Left ventricle myocardium inferior (tissue), 1 donor: ENCODE measurements around the gene ZIC5. TPM values are rescaled to one million over a fixed set of nuclear protein-coding genes. Genes with fewer than 3 reads are reported as not detected.

Experiments
- DNase-seq: peaks from one replicate; pipeline ENCODE4 v3.0.0-alpha.2; 2020
- H3K27ac ChIP-seq: fragments of 200-600 bp; replicated peaks from 2 replicates; pipeline ENCODE4 v1.8.0; 2021
- H3K27me3 ChIP-seq: fragments of 200-600 bp; 2 replicates; pipeline ENCODE4 v1.8.0; 2021; ENCODE audit warnings: low read depth
- H3K36me3 ChIP-seq: fragments of 200-600 bp; 2 replicates; pipeline ENCODE4 v1.8.0; 2021
- H3K4me1 ChIP-seq: fragments of 200-600 bp; 2 replicates; pipeline ENCODE4 v1.8.0; 2021
- H3K4me3 ChIP-seq: fragments of 200-600 bp; 2 replicates; pipeline ENCODE4 v1.8.0; 2021; ENCODE audit warnings: mild to moderate bottlenecking, moderate library complexity
- H3K9me3 ChIP-seq: fragments of 200-600 bp; replicated peaks from 2 replicates; pipeline ENCODE4 v1.8.0; 2021
- intact Hi-C: fragments of 100-400 bp; cut with micrococcal nuclease; formaldehyde crosslinking; loops from one replicate; pipeline ENCODE4 v1.11.0; 2022
- long read RNA-seq: library from polyadenylated mRNA; unstranded; transcript quantifications from one replicate; pipeline ENCODE4 v2.0.0, GENCODE V29; 2021
- total RNA-seq: library from RNA; stranded (reverse); fragmentation: NEBNext Ultra II Directional; extraction: Animal tissue kit (Norgen Biotek cat#: 25700); gene quantifications from one replicate; pipeline ENCODE4 v1.2.1, GENCODE V29; 2021
- TF ChIP-seq, protein P1 (sequence below): fragments of 200-600 bp; IDR thresholded peaks from 2 replicates; pipeline ENCODE4 v1.8.0; 2021; ENCODE audit warnings: antibody characterized with exemption, mild to moderate bottlenecking, borderline replicate concordance
- donor health status: DM: no; HTN: yes; CAD: no; lungs with severe emphysema.

The ZIC5 gene
- not detected for total RNA-seq
- long read RNA-seq = 0 reads

DNA sequence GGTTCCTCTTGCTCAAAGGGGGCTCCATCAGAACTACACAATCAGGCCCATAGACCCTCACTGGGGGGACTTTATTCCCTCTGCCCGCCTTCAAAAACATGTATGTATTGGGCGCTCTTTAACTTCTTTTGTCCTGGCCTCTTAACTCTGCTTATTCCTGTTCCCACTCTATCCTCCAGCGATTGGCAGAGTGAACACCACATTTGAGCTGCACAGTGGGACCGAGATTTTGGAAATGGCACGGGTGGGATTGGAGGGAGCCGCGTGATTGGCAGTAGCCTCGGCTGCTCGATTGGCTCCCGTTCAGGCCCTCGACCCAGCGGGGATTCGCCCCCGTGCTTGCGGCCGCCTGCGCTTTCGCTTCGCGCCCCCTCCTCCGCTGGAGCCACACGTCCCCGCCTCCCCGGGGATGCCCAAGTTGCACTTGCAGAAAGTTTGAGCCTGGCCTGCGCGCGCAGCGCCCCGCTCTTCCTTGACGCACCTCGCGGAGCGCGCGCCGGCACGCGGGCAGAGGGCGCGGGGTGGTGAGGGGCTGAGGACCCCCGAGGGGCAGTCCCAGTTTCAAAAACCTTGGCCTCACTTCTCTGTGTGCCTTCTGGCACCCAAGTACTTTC is at the start of gene ZIC5:
ZIC5 (minus strand) TSS at position 192 of the 614 bp plus-strand sequence; CDS start at position 28, 164 bp downstream.
- Histone ChIP-seq H3K4me1 (peaks cover 38% of the 10 kb centered on the region), H3K9me3 (peaks cover 4% of the 10 kb centered on the region), H3K27me3 (peaks cover 98% of the 10 kb centered on the region), H3K27ac (no peak within 1 kb of the TSS), H3K4me3 (peak within 1 kb of the TSS; percentile 58), H3K36me3 (no peaks in the 10 kb centered on the region)
- intact Hi-C loops = no loop called here
- no peak for DNase-seq
- TF ChIP-seq, protein P1, sequence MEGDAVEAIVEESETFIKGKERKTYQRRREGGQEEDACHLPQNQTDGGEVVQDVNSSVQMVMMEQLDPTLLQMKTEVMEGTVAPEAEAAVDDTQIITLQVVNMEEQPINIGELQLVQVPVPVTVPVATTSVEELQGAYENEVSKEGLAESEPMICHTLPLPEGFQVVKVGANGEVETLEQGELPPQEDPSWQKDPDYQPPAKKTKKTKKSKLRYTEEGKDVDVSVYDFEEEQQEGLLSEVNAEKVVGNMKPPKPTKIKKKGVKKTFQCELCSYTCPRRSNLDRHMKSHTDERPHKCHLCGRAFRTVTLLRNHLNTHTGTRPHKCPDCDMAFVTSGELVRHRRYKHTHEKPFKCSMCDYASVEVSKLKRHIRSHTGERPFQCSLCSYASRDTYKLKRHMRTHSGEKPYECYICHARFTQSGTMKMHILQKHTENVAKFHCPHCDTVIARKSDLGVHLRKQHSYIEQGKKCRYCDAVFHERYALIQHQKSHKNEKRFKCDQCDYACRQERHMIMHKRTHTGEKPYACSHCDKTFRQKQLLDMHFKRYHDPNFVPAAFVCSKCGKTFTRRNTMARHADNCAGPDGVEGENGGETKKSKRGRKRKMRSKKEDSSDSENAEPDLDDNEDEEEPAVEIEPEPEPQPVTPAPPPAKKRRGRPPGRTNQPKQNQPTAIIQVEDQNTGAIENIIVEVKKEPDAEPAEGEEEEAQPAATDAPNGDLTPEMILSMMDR = no peak

DNA sequence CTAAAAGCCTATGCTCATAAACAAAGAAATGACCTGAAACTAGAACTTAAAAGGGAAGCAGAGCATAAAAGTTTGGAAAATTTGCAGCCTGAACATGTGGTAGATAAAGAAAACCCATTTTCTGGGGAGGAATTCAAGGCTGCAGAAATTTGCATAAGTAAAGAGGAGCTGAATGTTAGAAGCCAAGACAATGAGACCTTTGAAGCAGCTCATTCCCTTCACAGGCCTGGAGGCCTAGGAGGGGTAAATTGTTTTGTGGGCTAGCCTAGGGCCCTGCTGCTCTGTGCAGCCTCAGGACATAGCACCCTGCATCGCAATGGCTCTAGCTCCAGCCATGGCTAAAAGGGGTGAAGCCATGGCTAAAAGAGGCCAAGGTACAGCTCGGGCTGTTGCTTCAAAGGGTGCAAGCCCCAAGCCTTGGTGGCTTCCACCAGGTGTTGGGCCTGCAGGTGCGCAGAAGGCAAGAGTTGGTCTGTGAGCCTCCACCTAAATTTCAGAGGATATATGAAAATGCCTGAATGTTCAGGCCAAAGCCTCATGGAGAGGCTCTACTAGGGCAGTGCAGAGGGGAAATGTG is 48.3 kb upstream of the ZIC5 start:
- no peaks in the 10 kb centered on the region for H3K4me1 ChIP-seq
- no peak overlapping the region for H3K4me3 ChIP-seq
- peaks cover 27% of the 10 kb centered on the region for H3K27me3 ChIP-seq
- no peaks in the 10 kb centered on the region for H3K9me3 ChIP-seq
- intact Hi-C loops = no loop called here
- TF ChIP-seq, protein P1 = no peak
- no peak overlapping the region for H3K27ac ChIP-seq
- no peaks in the 10 kb centered on the region for H3K36me3 ChIP-seq
- DNase-seq = no peak

DNA sequence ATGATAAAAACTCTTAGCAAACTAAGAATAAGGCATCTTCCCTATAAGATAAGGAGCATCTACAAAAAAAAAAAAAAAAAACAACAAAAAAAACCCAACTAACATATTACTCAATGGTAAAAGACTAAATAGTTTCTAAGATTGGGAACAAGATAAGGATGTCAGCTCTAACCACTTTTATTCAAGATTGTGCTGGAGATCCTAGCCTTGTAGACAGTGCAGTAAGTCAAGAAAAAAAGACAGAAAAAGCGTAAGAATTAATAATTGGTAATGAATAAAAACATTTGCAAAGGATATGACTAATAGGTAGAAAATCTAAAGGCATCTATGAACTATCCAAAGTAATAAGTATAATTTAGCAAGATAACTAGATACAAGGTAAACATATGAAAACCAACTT is 43.1 kb upstream of the ZIC5 start:
- no peak overlapping the region for H3K4me3 ChIP-seq
- intact Hi-C loops = no loop called here
- no peaks in the 10 kb centered on the region for H3K4me1 ChIP-seq
- no peaks in the 10 kb centered on the region for H3K9me3 ChIP-seq
- TF ChIP-seq, protein P1 = no peak
- no peak for DNase-seq
- H3K27ac ChIP-seq = no peak overlapping the region
- peaks cover 70% of the 10 kb centered on the region for H3K27me3 ChIP-seq
- H3K36me3 ChIP-seq = no peaks in the 10 kb centered on the region

DNA sequence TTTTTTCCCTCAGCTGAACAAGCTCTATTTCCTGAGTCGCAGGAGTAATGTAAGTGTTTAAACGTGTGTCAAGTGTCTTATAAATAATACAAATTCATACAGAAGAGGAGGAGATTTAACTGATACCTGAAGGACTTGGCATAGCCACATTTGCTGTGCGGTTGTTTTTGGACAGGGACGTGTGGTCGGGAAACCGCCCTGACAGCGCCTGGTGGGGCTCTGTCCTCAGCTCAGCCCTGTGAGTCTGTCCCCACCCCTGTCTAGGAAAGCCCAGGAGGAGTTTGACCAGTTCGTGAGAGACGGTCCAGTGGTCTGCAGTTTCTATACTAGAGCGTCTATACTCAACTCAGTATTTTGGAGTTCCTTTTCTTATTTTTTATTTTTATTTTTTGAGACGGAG is 26.7 kb upstream of the ZIC5 start:
- Histone ChIP-seq H3K27ac (no peak overlapping the region), H3K36me3 (no peaks in the 10 kb centered on the region), H3K9me3 (no peaks in the 10 kb centered on the region), H3K4me1 (no peaks in the 10 kb centered on the region), H3K27me3 (peaks cover 100% of the 10 kb centered on the region), H3K4me3 (no peak overlapping the region)
- TF ChIP-seq, protein P1 = no peak
- no peak for DNase-seq
- intact Hi-C loops = no loop called here

DNA sequence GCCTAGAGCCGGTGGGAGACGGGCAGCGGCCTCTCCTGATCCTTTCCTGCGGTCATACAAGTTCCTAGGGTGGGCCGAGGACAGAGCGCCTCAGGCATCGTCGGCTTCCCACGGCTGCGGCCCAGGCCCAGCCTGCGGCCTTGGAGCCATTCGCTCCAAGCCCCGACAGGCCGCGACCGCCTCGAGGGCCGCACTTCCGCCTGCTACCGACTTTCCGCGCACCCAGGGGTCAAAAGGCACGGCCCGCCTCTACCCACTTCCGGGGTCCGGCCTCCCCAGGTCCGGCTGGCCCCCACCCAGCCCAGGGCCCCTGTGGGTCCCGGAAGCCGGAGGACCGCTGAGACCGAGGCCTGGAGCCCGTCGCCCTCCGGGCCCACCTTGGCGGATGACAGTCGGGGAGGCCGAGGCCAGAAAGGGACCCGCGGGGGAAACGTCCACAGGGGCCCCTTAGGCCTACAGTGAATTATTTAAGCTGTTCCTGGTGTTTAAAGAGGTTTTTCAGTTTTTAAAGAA is 26.2 kb upstream of the ZIC5 start:
- Histone ChIP-seq H3K4me1 (no peaks in the 10 kb centered on the region), H3K9me3 (no peaks in the 10 kb centered on the region), H3K4me3 (no peak overlapping the region), H3K36me3 (no peaks in the 10 kb centered on the region), H3K27me3 (peaks cover 100% of the 10 kb centered on the region), H3K27ac (no peak overlapping the region)
- DNase-seq = no peak
- intact Hi-C loops = no loop called here
- TF ChIP-seq, protein P1 = no peak
